ENCODE data around the gene NTN1. TPM values are rescaled to one million over a fixed set of nuclear protein-coding genes. Genes with fewer than 3 reads are reported as not detected.

Gene NTN1
- total RNA-seq, 1 donor from 2014 or later: 29.6 TPM

DNA sequence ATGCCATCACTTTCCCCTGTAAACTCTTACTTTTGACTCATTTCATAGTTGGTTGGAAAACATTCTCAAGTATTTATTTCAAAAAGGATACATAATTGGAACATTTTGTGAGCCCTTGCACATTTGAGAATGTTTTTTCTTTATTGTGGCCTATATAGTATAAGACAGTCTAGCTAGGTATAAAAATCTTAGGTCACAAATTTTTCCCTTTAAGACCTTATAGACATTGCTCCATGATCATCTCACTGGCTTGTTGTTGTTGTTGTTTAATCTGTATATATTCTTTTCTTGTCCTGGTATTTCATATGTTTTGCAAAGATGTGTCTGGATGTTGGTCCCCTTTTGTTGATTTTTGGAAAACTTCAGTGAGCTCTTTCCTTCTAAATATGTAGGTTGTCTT is 194.2 kb downstream of the NTN1 start:
- Histone ChIP-seq H3K27me3 (no peaks in the 10 kb centered on the region), H3K9me3 (peaks cover 10 to 11% of the 10 kb centered on the region in 2 donors), H3K36me3 (no peaks in the 10 kb centered on the region), H3K4me3 (no peak overlapping the region), H3K27ac (no peak overlapping the region), H3K4me1 (peaks cover 0 to 8% of the 10 kb centered on the region in 2 donors)
- intact Hi-C loops (cut with DNase I): no loop called here
- no peak for DNase-seq (ENCODE audit: low spot score in 2 of 2)
- TF ChIP-seq, protein P1, sequence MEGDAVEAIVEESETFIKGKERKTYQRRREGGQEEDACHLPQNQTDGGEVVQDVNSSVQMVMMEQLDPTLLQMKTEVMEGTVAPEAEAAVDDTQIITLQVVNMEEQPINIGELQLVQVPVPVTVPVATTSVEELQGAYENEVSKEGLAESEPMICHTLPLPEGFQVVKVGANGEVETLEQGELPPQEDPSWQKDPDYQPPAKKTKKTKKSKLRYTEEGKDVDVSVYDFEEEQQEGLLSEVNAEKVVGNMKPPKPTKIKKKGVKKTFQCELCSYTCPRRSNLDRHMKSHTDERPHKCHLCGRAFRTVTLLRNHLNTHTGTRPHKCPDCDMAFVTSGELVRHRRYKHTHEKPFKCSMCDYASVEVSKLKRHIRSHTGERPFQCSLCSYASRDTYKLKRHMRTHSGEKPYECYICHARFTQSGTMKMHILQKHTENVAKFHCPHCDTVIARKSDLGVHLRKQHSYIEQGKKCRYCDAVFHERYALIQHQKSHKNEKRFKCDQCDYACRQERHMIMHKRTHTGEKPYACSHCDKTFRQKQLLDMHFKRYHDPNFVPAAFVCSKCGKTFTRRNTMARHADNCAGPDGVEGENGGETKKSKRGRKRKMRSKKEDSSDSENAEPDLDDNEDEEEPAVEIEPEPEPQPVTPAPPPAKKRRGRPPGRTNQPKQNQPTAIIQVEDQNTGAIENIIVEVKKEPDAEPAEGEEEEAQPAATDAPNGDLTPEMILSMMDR (IDR thresholded peaks at IDR 0.05): no peak

GRCh38 chr17:9217151-9218056 is 196.1 kb downstream of the NTN1 start:
- H3K9me3 ChIP-seq: peaks cover 10 to 11% of the 10 kb centered on the region in 2 donors
- H3K27me3 ChIP-seq: no peaks in the 10 kb centered on the region
- no peak for DNase-seq (ENCODE audit: low spot score in 2 of 2)
- no peak overlapping the region for H3K4me3 ChIP-seq
- TF ChIP-seq, protein P1 (IDR thresholded peaks at IDR 0.05): no peak
- peaks cover 0 to 8% of the 10 kb centered on the region in 2 donors for H3K4me1 ChIP-seq
- H3K27ac ChIP-seq: peak overlapping the region; percentile 49 to 55
- no peaks in the 10 kb centered on the region for H3K36me3 ChIP-seq
- intact Hi-C loops (cut with DNase I): loop anchor here (2.0 kb wide), 1 partner anchor 23 kb away; no protein-coding TSS in a partner anchor

DNA sequence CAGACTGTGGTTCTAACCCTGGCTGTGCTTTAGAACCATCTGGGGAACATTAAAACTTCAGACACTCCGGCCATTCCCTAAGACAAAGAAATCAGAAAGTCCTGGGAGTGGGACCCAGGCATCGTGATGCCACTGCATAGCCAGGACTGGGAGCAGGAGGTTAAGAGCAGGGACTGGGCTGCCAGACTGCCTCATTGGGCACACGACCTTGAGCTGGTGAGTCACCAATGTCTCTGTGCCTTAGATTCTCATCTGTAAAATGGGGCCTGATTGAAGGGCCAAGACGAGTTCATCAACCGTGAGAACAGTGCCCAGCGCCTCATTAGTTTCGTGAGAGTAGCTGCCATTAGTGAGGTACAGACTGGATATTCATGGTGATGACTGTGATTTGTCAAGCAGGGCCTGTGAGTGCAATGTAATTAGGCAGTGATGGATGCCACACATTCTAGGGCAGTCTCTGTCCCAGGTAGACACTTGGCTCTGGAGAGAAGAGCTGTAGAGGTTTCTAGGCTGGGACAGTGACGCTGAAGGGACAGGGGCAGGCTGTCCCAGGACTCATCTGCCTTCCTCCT is 196.8 kb downstream of the NTN1 start:
- TF ChIP-seq, protein P1 (IDR thresholded peaks at IDR 0.05): no peak
- Histone ChIP-seq H3K4me1 (peaks cover 0 to 8% of the 10 kb centered on the region in 2 donors), H3K36me3 (no peaks in the 10 kb centered on the region), H3K27me3 (no peaks in the 10 kb centered on the region), H3K4me3 (no peak overlapping the region), H3K27ac (peak overlapping the region; percentile 49 to 55), H3K9me3 (peaks cover 10 to 11% of the 10 kb centered on the region in 2 donors)
- intact Hi-C loops (cut with DNase I): loop anchor here (2.0 kb wide), 1 partner anchor 23 kb away; no protein-coding TSS in a partner anchor
- DNase-seq (ENCODE audit: low spot score in 2 of 2): no peak

GRCh38 chr17:9218911-9219310 is 197.6 kb downstream of the NTN1 start:
- intact Hi-C loops (cut with DNase I): loop anchor here (2.0 kb wide), 1 partner anchor 22 kb away; no protein-coding TSS in a partner anchor
- Histone ChIP-seq H3K27me3 (no peaks in the 10 kb centered on the region), H3K4me3 (no peak overlapping the region), H3K27ac (no peak overlapping the region), H3K9me3 (peaks cover 10 to 11% of the 10 kb centered on the region in 2 donors), H3K36me3 (no peaks in the 10 kb centered on the region), H3K4me1 (peaks cover 0 to 8% of the 10 kb centered on the region in 2 donors)
- TF ChIP-seq, protein P1 (IDR thresholded peaks at IDR 0.05): no peak
- no peak for DNase-seq (ENCODE audit: low spot score in 2 of 2)

DNA sequence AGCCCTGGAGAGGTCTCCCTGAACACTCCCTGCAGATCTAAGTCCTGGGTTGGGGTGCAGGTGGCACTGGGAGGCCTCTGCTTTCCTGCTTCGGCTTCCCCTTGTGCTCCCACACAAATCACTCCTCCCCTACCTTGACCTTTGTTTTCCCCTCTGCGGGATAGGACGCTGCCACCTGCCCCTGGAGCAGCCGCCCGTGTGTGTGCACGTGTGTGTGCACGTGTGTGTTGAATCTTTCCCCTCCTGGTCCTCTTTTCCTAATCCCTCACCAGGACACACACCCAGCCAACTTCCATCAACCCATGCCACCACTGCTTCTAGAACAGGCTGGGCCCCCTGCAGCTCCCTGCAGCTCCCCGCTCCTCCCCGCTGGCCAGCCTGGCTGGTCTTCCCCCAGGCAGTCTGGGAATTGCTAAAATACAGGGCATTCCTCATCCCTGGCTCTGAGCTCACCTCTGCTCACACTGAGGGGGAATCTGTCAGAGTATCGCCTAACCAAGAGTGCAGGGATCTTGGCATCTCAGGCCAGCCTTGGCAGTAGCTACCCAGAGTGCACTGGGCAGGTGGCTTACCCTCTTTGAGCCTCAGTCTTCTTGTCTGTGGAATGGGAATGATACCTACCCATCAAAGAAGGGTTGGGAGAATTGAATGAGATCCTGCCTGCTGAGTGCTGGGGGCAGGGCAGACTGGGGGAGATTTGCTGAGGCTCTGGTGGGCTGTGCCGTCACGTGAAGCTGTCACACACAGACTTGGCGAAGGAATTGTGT is 198.5 kb downstream of the NTN1 start:
- intact Hi-C loops (cut with DNase I): loop anchor here (2.0 kb wide), 1 partner anchor 21 kb away; no protein-coding TSS in a partner anchor
- H3K27me3 ChIP-seq: no peaks in the 10 kb centered on the region

More for the DNA sequence above, 198.5 kb downstream of the NTN1 start:
- peak overlapping the region in 1 of 2 donors; percentile 41 for H3K27ac ChIP-seq
- H3K4me1 ChIP-seq: peaks cover 0 to 8% of the 10 kb centered on the region in 2 donors
- H3K36me3 ChIP-seq: no peaks in the 10 kb centered on the region
- TF ChIP-seq, protein P1 (IDR thresholded peaks at IDR 0.05): no peak
- DNase-seq (ENCODE audit: low spot score in 2 of 2): no peak
- H3K4me3 ChIP-seq: no peak overlapping the region
- peaks cover 10 to 11% of the 10 kb centered on the region in 2 donors for H3K9me3 ChIP-seq

Data from ascending aorta (tissue), 2 donors.